GM18507 (cell line): Measurements from ENCODE around the gene TFPI.

Experiments
- DNase-seq: peaks from one replicate; pipeline ENCODE4 v3.0.0; 2011; ENCODE audit warnings: low read depth; ENCODE audit not compliant: insufficient read length; ENCODE audit errors: extremely low spot score
- FAIRE-seq: peaks from 2 replicates; lab custom pipeline; 2011; peaks lifted over from hg19 to GRCh38; lab: Jason Lieb, UNC

The TFPI gene

DNA sequence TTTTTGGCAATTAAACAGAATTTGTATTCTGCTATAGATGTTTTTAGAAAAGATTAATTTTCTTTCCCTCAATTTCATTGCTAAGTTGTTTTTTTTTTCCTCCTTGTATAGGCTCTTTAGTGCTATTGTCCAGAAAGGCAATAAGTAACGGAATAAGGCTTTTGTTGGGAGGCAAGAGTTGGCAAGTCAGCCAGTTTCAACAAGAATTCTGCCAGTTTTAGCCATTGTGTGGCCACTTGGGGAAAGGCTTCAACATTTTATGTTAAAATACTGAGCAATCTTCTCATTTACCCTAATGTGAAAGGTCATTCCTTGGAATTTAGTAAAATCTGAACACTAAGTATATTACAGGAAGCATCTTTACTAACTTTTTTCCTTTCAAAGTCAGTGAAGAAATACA lies 115.8 kb downstream of the TFPI start:
- FAIRE-seq, result no peak
- no peak for DNase-seq

GRCh38 chr2:187435756-187436155 lies 118.5 kb downstream of the TFPI start:
- FAIRE-seq (no peak), DNase-seq (no peak)

- DNase-seq, result no peak
These were observed 119.2 kb downstream of the TFPI start for GRCh38 chr2:187435078-187435477.

DNA sequence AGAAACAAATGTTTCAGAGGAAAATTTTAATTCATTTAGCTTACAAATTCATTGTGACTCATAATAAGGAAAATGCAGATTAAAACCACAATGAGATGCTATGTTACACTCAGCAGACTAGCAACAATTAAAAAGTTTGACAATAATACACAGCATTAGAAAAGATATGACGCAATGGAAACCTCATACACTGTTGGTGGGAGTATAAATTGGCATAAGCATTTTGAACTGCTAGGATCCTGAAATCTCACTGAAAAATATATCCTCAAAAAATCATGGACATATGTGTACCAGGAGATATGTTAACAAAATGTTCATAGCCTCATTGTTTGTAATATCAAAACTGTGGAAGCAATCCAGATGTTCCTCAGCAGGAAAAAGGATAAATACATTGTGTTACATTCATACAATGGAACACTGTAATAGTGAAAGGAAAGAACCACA lies 119.9 kb downstream of the TFPI start:
- DNase-seq, result no peak
- no peak for FAIRE-seq

More at GRCh38 chr2:187435078-187435477, 119.2 kb downstream of the TFPI start:
- FAIRE-seq, result no peak

DNA sequence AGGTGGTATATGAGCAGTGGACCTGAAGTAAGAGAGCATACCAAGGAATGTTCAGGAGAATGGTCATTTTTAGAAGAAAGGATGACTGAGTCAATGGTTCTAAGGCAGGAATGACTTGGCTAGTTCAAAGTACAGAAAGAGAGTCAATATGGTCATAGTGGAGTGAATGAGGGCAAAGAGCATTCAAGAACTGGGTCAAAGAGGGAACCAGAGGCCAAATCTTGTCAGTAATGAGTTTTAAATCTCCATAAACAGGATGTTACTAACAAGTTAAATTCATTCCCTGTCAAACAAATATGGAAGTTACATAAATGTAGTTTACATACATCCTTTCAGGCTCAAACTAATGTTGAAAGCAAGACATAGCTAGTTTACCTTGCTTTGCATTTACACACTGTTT lies 122.3 kb downstream of the TFPI start:
- no peak for FAIRE-seq
- DNase-seq, result no peak

- FAIRE-seq, result no peak
- DNase-seq, result no peak
These were observed 124.2 kb downstream of the TFPI start for GRCh38 chr2:187429989-187430388.

GRCh38 chr2:187424146-187424545 lies 130.1 kb downstream of the TFPI start:
- no peak for DNase-seq
- FAIRE-seq, result no peak

DNA sequence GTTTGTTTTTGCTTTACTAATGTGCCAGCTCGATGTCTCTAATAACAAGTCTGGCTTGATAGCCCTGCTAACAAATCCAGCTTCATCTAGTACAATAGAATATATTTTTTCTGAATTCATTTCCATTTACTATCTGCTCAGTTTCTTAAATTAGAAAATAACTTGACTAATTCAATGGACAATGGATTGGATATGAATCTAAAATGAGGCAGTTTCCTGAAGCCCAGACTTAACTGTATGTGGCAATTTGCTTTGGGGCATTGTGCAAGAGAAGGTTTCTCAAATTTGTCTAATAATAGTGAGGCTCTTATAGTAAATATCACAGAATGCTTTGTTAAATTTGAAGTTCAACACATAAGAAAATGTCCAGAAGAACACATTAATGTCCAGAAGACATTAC lies 132.0 kb downstream of the TFPI start:
- DNase-seq, result no peak
- FAIRE-seq, result no peak

DNA sequence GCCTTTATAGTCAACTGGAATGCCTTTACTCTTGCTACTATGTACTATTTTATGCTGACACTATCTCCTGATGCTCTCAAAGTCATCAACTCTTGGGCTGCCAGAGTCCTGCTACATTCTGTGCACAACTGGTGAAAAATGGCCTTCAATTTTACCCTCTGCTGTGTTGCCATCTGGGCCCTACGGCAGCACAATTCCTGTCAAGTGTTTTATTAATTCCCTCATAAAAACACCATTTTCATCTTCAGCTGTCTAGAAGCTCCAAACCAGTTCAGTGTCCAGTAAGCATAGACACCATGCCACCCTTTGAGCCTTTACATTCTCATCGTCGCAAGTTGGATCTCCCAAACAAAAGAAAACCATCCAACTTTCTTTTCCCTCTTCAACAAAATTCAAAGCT lies 132.7 kb downstream of the TFPI start:
- FAIRE-seq (no peak), DNase-seq (no peak)

- no peak for DNase-seq
- FAIRE-seq, result no peak
These were observed 134.4 kb downstream of the TFPI start for GRCh38 chr2:187419808-187420207.

- DNase-seq (no peak), FAIRE-seq (no peak)
These were observed 138.8 kb downstream of the TFPI start for GRCh38 chr2:187415449-187415848.
